GM19043 (cell line): ENCODE measurements around the gene RARB.

ENCODE experiments used
- ATAC-seq: cut with Tn5 transposase; IDR thresholded peaks from one replicate; pipeline ENCODE4 v1.9.1; 2021; ENCODE audit warnings: low read depth; ENCODE audit not compliant: unreplicated experiment

RARB gene

GRCh38 chr3:25500706-25501210 is 72.7 kb downstream of the RARB start:
- no peak for ATAC-seq

GRCh38 chr3:25502233-25502632 is 74.2 kb downstream of the RARB start:
- no peak for ATAC-seq

GRCh38 chr3:25503898-25504301 is 75.8 kb downstream of the RARB start:
- no peak for ATAC-seq

- ATAC-seq, result no peak
These were observed 77.5 kb downstream of the RARB start for GRCh38 chr3:25505581-25505980.

GRCh38 chr3:25507811-25508210 is 79.7 kb downstream of the RARB start:
- ATAC-seq, result no peak

GRCh38 chr3:25508433-25508832 is 80.4 kb downstream of the RARB start:
- no peak for ATAC-seq

- ATAC-seq, result no peak
These were observed 80.8 kb downstream of the RARB start for GRCh38 chr3:25508901-25509300.

- no peak for ATAC-seq
These were observed 82.7 kb downstream of the RARB start for GRCh38 chr3:25510797-25511196.

GRCh38 chr3:25511972-25512721 is 84.1 kb downstream of the RARB start:
- ATAC-seq, result no peak

GRCh38 chr3:25513642-25514266 is 85.7 kb downstream of the RARB start:
- no peak for ATAC-seq

- no peak for ATAC-seq
These were observed 87.1 kb downstream of the RARB start for GRCh38 chr3:25515171-25515570.

- no peak for ATAC-seq
These were observed 93.0 kb downstream of the RARB start for GRCh38 chr3:25520926-25521559.

GRCh38 chr3:25527336-25527735 is 99.3 kb downstream of the RARB start:
- no peak for ATAC-seq

GRCh38 chr3:25527801-25528200 is 99.7 kb downstream of the RARB start:
- ATAC-seq, result no peak

- ATAC-seq, result no peak
These were observed 103.9 kb downstream of the RARB start for GRCh38 chr3:25531971-25532370.

GRCh38 chr3:25532431-25533162 is 104.5 kb downstream of the RARB start:
- ATAC-seq, result no peak

GRCh38 chr3:25533399-25533798 is 105.3 kb downstream of the RARB start:
- ATAC-seq, result no peak

GRCh38 chr3:25534007-25534406 is 105.9 kb downstream of the RARB start:
- no peak for ATAC-seq

GRCh38 chr3:25536521-25537391 is 108.7 kb downstream of the RARB start:
- ATAC-seq, result no peak

GRCh38 chr3:25537516-25537915 is 109.5 kb downstream of the RARB start:
- ATAC-seq, result no peak
